TTC549 (cell line): ENCODE data around the gene FSTL4.

Experiments used
- FAIRE-seq: peaks from 2 replicates; lab custom pipeline; 2012; peaks lifted over from hg19 to GRCh38; lab: Jason Lieb, UNC

The FSTL4 gene

GRCh38 chr5:133290669-133291240 lies 321.6 kb downstream of the FSTL4 start:
- no peak for FAIRE-seq

- no peak for FAIRE-seq
Observed at GRCh38 chr5:133289686-133290367, 322.5 kb downstream of the FSTL4 start.

GRCh38 chr5:133287500-133287899 lies 324.8 kb downstream of the FSTL4 start:
- no peak for FAIRE-seq

- no peak for FAIRE-seq
Observed at GRCh38 chr5:133286483-133286882, 325.9 kb downstream of the FSTL4 start.

GRCh38 chr5:133285583-133286021 lies 326.7 kb downstream of the FSTL4 start:
- FAIRE-seq = no peak

- no peak for FAIRE-seq
Observed at GRCh38 chr5:133284306-133284705, 328.0 kb downstream of the FSTL4 start.

GRCh38 chr5:133278317-133278716 lies 334.0 kb downstream of the FSTL4 start:
- FAIRE-seq = no peak

GRCh38 chr5:133277744-133278143 lies 334.6 kb downstream of the FSTL4 start:
- FAIRE-seq = no peak

GRCh38 chr5:133276171-133276570 lies 336.2 kb downstream of the FSTL4 start:
- no peak for FAIRE-seq

- no peak for FAIRE-seq
Observed at GRCh38 chr5:133275631-133276030, 336.7 kb downstream of the FSTL4 start.

- FAIRE-seq = no peak
Observed at GRCh38 chr5:133274597-133274935, 337.8 kb downstream of the FSTL4 start.

GRCh38 chr5:133273661-133274596 lies 338.4 kb downstream of the FSTL4 start:
- FAIRE-seq = no peak

- no peak for FAIRE-seq
Observed at GRCh38 chr5:133272345-133272744, 340.0 kb downstream of the FSTL4 start.

- FAIRE-seq = no peak
Observed at GRCh38 chr5:133271606-133272005, 340.7 kb downstream of the FSTL4 start.

- no peak for FAIRE-seq
Observed at GRCh38 chr5:133269691-133270090, 342.6 kb downstream of the FSTL4 start.

- FAIRE-seq = no peak
Observed at GRCh38 chr5:133267601-133268000, 344.7 kb downstream of the FSTL4 start.

- no peak for FAIRE-seq
Observed at GRCh38 chr5:133266966-133267365, 345.4 kb downstream of the FSTL4 start.

GRCh38 chr5:133266527-133266878 lies 345.8 kb downstream of the FSTL4 start:
- no peak for FAIRE-seq

- no peak for FAIRE-seq
Observed at GRCh38 chr5:133265720-133266526, 346.4 kb downstream of the FSTL4 start.

GRCh38 chr5:133265257-133265656 lies 347.1 kb downstream of the FSTL4 start:
- no peak for FAIRE-seq

- no peak for FAIRE-seq
Observed at GRCh38 chr5:133262690-133263089, 349.7 kb downstream of the FSTL4 start.

GRCh38 chr5:133261993-133262392 lies 350.3 kb downstream of the FSTL4 start:
- no peak for FAIRE-seq
